AG10803 (cell line): ENCODE results near the gene DIP2C.
A peak's percentile ranks its signal among the peaks of the same experiment; 100 is the strongest.

Experiments used
- DNase-seq: peaks from one replicate; pipeline ENCODE4 v3.0.0; 2010; ENCODE audit warnings: low read depth
- H3K4me3 ChIP-seq: 2 replicates; pipeline ENCODE4 v1.5.1; 2011; ENCODE audit warnings: mild to moderate bottlenecking, low read length, control low read depth
- TF ChIP-seq, protein P1 (sequence below): conservative IDR thresholded peaks from 2 replicates; pipeline ENCODE4 v1.5.1; 2011; ENCODE audit warnings: mild to moderate bottlenecking, low read length, control low read depth, inconsistent platforms

The DIP2C gene

DNA sequence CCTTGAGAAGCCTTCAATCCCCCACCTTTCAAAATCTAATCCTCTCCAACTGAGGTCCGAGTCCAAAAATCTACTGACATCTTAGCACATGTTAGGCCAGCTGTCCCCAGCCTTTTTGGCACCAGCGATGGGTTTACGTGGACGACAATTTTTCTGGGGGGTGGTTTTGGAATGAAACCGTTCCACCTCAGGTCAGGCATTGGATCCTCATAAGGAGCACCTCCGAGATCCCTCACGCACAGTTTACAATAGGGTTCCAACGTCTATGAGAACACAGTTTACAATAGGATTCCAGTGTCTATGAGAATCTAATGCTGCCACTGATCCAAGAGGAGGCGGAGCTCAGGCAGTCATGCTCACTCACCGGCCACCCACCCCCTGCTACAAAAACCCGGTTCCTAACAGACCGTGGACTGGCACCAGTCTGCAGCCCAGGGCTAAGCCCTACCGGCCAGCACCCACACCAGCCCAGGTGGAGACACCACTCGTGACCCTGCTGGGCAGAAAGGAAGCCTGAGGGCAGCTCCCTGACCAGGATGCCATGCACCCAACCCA, 107.6 kb downstream of the DIP2C start:
- TF ChIP-seq, protein P1, sequence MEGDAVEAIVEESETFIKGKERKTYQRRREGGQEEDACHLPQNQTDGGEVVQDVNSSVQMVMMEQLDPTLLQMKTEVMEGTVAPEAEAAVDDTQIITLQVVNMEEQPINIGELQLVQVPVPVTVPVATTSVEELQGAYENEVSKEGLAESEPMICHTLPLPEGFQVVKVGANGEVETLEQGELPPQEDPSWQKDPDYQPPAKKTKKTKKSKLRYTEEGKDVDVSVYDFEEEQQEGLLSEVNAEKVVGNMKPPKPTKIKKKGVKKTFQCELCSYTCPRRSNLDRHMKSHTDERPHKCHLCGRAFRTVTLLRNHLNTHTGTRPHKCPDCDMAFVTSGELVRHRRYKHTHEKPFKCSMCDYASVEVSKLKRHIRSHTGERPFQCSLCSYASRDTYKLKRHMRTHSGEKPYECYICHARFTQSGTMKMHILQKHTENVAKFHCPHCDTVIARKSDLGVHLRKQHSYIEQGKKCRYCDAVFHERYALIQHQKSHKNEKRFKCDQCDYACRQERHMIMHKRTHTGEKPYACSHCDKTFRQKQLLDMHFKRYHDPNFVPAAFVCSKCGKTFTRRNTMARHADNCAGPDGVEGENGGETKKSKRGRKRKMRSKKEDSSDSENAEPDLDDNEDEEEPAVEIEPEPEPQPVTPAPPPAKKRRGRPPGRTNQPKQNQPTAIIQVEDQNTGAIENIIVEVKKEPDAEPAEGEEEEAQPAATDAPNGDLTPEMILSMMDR, result no peak
- no peak overlapping the region for H3K4me3 ChIP-seq

DNA sequence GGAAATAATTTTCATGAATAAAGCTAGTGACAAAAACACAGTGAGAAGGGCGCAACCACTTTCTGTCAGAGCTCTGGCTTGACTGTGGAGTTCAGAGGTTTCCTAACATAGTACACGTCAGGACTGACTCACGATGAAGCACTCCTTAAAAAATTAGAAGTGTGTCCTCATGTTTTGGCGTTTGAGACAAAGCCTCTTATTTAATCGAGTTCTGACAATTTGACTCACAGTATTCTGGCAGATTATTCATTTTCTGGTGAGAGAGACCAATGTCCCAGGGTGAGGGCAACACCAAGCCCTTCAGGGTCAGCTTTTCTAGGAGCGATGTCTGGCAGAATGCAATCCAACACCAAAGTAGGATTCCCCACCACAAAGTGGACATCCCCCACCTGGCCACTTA, 108.7 kb downstream of the DIP2C start:
- TF ChIP-seq, protein P1, result no peak

More for the DNA sequence above, 107.6 kb downstream of the DIP2C start:
- no peak for DNase-seq

DNA sequence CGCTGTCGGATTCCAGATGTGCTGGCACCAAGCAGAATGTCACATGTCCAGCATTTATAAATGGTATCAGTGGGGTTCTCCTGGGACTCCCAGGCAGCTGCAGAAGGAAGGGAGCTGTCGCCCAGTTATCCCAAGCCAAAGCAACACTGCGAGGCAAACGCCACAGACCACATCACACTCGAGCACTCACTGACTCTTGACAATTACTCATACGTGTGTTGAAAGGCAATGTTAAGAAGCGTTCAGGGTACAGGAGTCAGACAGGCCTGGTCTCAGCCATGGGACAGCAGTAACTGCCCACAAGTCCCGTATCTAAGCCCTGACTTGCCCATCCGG, 113.4 kb downstream of the DIP2C start:
- no peak overlapping the region for H3K4me3 ChIP-seq
- DNase-seq, result peak; percentile 67
- TF ChIP-seq, protein P1, result no peak

More for the DNA sequence above, 108.7 kb downstream of the DIP2C start:
- H3K4me3 ChIP-seq, result peak overlapping the region; percentile 5; the same call in 1 of the 2 replicates
- DNase-seq, result peak; percentile 90

DNA sequence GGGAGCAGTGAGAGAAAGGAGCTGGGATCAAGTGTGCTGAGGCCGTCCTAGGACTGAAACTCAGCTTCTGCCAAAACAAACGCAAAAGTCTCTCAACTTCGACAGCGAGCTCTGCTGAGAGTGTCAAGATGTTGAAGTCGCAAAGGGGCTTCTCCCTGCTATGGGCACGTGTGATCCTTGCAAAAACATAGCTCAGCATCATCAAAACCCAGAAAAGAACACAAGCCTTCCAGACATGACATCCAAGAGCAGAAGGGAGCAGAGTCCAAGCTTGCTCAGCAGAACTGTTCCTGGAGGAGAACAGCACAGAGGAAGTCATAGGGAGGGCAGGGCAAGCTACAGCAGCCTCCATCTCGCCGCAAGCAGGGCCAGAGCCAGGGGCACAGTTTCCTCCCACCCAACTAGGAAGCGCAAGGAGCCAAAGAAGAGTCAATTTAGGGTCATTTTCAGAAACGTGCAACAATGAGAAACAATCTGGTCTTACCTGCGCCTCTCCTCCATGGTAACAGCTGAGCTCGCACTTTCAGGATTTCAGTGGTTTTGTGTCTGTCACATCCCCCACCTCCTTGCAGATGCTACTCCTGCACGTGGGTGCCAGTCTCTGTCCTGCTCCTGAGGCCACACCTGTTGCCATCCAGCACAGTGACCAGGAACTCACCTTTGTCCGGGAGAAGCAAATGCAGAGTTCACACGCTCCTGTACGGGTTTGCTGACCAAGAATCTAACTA, 113.9 kb downstream of the DIP2C start:
- TF ChIP-seq, protein P1, result no peak
- H3K4me3 ChIP-seq, result no peak overlapping the region
- no peak for DNase-seq

DNA sequence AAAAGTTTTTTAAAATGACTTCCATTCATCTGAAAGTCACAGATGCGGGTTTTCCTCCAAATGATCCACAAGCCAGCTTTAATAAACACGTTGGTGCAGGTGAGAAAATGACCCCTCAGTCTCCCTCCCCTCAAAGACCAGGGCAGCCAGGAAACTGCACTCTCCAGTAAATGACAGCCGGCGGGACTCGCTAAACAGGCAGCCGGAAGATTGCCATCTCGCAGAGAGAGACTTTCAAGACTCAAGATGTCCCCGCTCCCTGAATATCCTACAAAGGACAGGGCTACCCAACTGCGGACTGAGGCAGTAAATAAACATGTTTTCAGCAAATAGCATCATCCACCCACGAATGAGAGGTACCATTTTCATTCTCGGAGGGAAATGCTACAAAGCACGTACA, 116.8 kb downstream of the DIP2C start:
- no peak overlapping the region for H3K4me3 ChIP-seq
- no peak for DNase-seq
- TF ChIP-seq, protein P1, result no peak

DNA sequence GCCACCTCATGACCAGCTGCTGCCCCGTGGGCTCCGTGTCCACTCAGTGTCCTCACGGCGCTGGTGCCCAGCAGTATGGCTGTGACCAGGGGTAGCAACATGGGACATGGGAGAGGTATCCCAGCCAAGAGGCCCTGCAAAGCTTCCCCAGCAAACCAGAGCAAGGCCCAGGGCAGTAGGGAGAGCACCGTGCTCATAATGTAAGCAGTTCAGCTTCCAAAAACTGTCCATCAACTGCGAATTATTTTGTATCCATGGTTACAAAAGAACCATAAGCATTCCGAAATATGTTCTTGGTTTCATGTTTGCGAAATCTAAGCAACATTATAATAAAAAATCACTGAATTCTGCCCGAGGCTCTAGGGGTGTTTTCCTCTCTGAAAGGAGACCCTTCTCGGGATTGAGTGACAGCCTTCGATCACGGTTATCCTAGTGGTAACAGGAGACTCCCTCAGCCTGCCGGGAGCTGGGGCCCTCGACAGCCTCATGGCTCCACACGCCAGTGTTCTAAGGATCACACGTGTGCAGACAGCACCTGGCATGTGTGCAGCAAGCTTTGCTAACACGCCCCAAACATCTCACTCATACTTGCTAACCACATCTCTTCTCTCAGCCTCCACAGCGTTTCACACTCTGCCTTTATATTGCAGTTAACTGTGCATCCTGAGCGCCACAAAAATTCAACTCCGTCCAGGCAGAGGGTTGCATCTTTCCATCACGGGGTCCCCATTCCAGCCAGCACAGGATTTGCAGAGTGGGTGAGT, 117.6 kb downstream of the DIP2C start:
- no peak overlapping the region for H3K4me3 ChIP-seq
- TF ChIP-seq, protein P1, result no peak
- DNase-seq, result peak; percentile 77

DNA sequence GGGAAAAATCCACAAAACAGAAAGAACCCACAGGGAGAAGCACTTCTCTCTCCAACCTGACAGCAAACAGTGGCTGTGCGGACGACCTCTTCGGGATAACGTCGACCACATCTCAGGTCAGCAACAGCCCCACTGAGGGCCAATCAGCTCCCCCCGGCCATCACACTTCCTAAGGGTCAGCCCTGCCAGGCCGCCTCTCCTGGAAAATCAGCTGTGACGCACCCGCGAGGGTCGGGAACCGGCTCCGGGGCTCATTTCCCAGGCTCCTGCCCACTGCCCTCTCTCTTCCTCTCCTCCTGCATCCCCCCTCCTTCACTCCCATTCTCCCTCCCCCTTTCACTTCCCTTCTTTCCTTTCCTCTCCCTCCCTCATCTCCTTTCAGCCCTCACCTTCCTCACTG, 118.3 kb downstream of the DIP2C start:
- TF ChIP-seq, protein P1, result no peak
- H3K4me3 ChIP-seq, result peak overlapping the region; percentile 4
- DNase-seq, result no peak
